ENCODE data around the gene PHAF1. TPM values are rescaled to one million over a fixed set of nuclear protein-coding genes. Genes with fewer than 3 reads are reported as not detected.

The PHAF1 gene
- total and polyA plus RNA-seq, 2 of the 8 experiments (the other 6 are each of a cell fraction or from before 2014, with no cell fraction given) = 18.6 to 26.4 TPM

- TF ChIP-seq SP2 (IDR thresholded peaks at IDR 0.05; ENCODE audit: low read length) = no peak
Measured at GRCh38 chr16:67148221-67148620, 38.5 kb downstream of the PHAF1 start (continued).

All from H1 (cell line).